Measurements from ENCODE around the gene PTX3. TPM values are rescaled to one million over a fixed set of nuclear protein-coding genes. Genes with fewer than 3 reads are reported as not detected.

PTX3 gene
- polyA plus RNA-seq, 1 experiment, result 60.8 TPM

- no peak for DNase-seq (ENCODE audit: low read depth)
- no peak for TF ChIP-seq CTCF (IDR thresholded peaks at IDR 0.05; ENCODE audit: insufficient read depth, low read depth, low read length)
- H3K4me3 ChIP-seq (ENCODE audit: low read depth, low read length), result no peak overlapping the region
- POLR2A ChIA-PET, result no interaction called here
- H3K36me3 ChIP-seq (ENCODE audit: control insufficient read depth, insufficient read depth, low read length), result no peaks in the 10 kb centered on the region
- H3K27me3 ChIP-seq (ENCODE audit: control insufficient read depth, insufficient read depth, low read length), result no peaks in the 10 kb centered on the region
- CTCF ChIA-PET, result interaction anchor here (0.7 to 1.7 kb wide), 4 partner anchors 11 to 30 kb away, joined by 3 read pairs; no protein-coding TSS in a partner anchor
Observed at GRCh38 chr3:157418104-157418503, 18.5 kb upstream of the PTX3 start.

DNA sequence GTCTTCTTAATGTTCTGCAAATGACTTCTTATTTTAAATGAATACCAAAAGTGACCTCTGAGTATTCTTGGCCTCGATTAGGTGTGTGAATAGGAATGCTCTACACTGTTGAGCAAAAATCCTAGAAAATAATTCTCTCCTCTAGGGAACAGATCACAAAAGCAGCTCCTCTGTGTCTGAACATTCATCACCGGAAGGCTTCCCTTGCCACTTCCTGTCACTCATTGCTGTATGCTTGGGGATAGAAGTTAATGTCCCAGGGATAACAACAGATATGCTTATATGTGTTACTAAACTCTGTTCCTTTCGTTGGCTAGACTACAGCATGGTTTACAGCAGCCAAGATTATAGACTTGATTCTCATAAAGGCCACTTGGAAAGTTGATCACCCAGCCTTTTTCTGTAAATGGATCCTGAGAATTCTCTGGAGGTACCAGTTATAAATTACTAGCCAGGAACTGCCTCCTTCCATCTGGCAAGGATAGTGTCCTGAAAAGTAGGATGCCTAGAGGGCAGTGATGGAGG, 16.0 kb upstream of the PTX3 start:
- TF ChIP-seq CTCF (IDR thresholded peaks at IDR 0.05; ENCODE audit: insufficient read depth, low read depth, low read length), result no peak
- Histone ChIP-seq H3K27me3 (ENCODE audit: control insufficient read depth, insufficient read depth, low read length) (no peaks in the 10 kb centered on the region), H3K4me3 (ENCODE audit: low read depth, low read length) (no peak overlapping the region), H3K36me3 (ENCODE audit: control insufficient read depth, insufficient read depth, low read length) (no peaks in the 10 kb centered on the region)
- POLR2A ChIA-PET, result no interaction called here
- DNase-seq (ENCODE audit: low read depth), result no peak
- CTCF ChIA-PET, result no interaction called here

GRCh38 chr3:157423337-157423736, 13.3 kb upstream of the PTX3 start:
- Histone ChIP-seq H3K36me3 (ENCODE audit: control insufficient read depth, insufficient read depth, low read length) (no peaks in the 10 kb centered on the region), H3K4me3 (ENCODE audit: low read depth, low read length) (no peak overlapping the region), H3K27me3 (ENCODE audit: control insufficient read depth, insufficient read depth, low read length) (no peaks in the 10 kb centered on the region)
- CTCF ChIA-PET, result interaction anchor here (0.6 to 0.9 kb wide), 2 partner anchors 98 to 218 kb away, joined by 3 read pairs; no protein-coding TSS in a partner anchor
- POLR2A ChIA-PET, result no interaction called here
- DNase-seq (ENCODE audit: low read depth), result peak; percentile 32
- no peak for TF ChIP-seq CTCF (IDR thresholded peaks at IDR 0.05; ENCODE audit: insufficient read depth, low read depth, low read length)

GRCh38 chr3:157427901-157428300, 8.7 kb upstream of the PTX3 start:
- H3K36me3 ChIP-seq (ENCODE audit: control insufficient read depth, insufficient read depth, low read length), result no peaks in the 10 kb centered on the region
- no peak for DNase-seq (ENCODE audit: low read depth)
- H3K4me3 ChIP-seq (ENCODE audit: low read depth, low read length), result no peak overlapping the region
- POLR2A ChIA-PET, result no interaction called here
- CTCF ChIA-PET, result no interaction called here
- no peak for TF ChIP-seq CTCF (IDR thresholded peaks at IDR 0.05; ENCODE audit: insufficient read depth, low read depth, low read length)
- no peaks in the 10 kb centered on the region for H3K27me3 ChIP-seq (ENCODE audit: control insufficient read depth, insufficient read depth, low read length)

DNA sequence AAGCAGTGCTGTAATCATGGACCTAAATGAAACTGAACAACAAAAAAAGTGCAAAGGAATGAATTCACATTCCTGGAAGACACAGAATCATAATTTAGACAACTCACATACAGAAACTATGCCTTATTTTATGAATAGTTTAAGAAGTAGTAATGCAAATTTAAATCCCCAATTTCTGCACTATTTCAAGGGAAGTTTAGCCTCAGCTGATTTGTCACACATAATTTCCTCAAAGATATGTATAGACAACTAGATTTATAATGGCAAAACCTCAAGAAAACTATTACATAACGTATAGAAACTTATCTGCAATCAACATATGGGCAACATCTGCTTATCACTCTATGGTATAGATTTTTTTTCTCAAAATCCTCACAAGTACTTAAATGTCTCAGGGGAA, 7.8 kb upstream of the PTX3 start:
- no peak for DNase-seq (ENCODE audit: low read depth)
- POLR2A ChIA-PET, result no interaction called here
- CTCF ChIA-PET, result no interaction called here
- Histone ChIP-seq H3K27me3 (ENCODE audit: control insufficient read depth, insufficient read depth, low read length) (no peaks in the 10 kb centered on the region), H3K36me3 (ENCODE audit: control insufficient read depth, insufficient read depth, low read length) (no peaks in the 10 kb centered on the region), H3K4me3 (ENCODE audit: low read depth, low read length) (no peak overlapping the region)
- no peak for TF ChIP-seq CTCF (IDR thresholded peaks at IDR 0.05; ENCODE audit: insufficient read depth, low read depth, low read length)
